GM12865 (cell line): ENCODE measurements around the gene OCA2.
A peak's percentile ranks its signal among the peaks of the same experiment; 100 is the strongest.
"Not testable (repeated sequence)": the region's sequence is repeated elsewhere in the genome, so short reads cannot be mapped to it uniquely, and the experiment has no call there.

ENCODE experiments used
- DNase-seq: peaks from one replicate; pipeline ENCODE4 v3.0.0; 2010; ENCODE audit warnings: low read depth
- H3K4me3 ChIP-seq: 2 replicates; pipeline ENCODE4 v1.5.1; 2011; ENCODE audit warnings: mild to moderate bottlenecking, low read depth, low read length, control low read depth
- TF ChIP-seq, protein P1 (sequence below): IDR thresholded peaks from 2 replicates; pipeline ENCODE4 v1.5.1; 2011; ENCODE audit warnings: low read length, control low read depth, low read depth, inconsistent platforms; ENCODE audit not compliant: insufficient read depth; ENCODE audit errors: missing control alignments

OCA2 gene

DNA sequence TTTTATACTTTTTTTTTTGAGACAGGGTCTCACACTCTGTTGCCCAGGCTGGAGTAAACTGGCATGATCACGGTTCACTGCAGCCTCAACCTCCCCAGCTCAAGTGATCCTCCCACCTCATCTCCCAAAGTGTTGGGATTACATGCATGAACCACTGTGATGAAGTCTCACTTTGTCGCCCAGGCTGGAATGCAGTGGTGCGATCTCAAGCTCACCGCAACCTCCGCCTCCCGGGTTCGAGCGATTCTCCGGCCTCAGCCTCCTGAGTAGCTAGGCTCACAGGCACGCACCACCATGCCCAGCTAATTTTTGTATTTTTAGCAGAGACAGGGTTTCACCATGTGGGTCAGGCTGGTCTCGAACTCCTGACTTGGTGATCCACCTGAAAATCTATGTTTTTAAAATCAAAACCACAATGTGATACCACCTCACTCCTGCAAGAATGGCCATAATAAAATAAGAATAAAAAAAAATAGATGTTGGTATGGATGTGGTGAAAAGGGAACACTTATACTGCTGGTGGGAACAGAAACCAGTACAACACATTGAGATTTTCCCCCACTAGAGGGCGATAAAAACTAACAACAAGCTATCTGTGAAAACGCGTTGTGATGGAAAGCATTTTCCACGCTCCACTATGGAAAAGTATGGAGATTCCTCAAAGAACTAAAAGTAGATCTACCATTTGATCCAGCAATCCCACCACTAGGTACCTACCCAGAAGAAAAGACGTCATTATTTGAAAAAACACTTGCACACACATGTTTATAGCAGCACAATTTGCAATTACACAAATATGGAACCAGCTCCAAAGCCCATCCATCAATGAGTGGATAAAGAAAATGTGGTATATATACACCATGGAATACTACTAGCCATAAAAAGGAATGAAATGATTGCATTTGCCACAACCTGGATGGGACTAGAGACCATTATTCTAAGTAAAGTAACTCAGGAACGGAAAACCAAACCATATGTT, 26.8 kb upstream of the OCA2 start:
- H3K4me3 ChIP-seq, result no peak overlapping the region
- peak; percentile 59 for DNase-seq
- TF ChIP-seq, protein P1, sequence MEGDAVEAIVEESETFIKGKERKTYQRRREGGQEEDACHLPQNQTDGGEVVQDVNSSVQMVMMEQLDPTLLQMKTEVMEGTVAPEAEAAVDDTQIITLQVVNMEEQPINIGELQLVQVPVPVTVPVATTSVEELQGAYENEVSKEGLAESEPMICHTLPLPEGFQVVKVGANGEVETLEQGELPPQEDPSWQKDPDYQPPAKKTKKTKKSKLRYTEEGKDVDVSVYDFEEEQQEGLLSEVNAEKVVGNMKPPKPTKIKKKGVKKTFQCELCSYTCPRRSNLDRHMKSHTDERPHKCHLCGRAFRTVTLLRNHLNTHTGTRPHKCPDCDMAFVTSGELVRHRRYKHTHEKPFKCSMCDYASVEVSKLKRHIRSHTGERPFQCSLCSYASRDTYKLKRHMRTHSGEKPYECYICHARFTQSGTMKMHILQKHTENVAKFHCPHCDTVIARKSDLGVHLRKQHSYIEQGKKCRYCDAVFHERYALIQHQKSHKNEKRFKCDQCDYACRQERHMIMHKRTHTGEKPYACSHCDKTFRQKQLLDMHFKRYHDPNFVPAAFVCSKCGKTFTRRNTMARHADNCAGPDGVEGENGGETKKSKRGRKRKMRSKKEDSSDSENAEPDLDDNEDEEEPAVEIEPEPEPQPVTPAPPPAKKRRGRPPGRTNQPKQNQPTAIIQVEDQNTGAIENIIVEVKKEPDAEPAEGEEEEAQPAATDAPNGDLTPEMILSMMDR, result peak; percentile 56

DNA sequence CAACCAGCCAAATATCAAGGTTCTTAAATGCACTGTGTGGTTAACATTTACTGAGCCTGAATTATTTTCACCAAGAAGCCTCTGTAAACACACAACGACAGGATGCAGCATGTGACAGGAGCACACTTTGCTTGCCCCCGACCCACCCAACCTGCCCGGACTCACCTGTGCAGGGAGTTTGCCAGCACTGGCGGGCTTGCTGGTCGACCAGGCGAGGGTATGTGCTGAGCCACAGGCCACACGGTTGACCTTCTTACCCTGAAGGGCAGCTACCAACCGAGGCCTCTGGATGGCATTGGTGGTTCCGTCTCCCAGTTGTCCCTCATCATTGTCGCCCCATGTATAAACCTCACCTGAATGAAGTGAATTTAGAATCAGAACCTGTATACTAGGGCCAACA, 25.7 kb upstream of the OCA2 start:
- no peak overlapping the region for H3K4me3 ChIP-seq
- TF ChIP-seq, protein P1, result no peak
- no peak for DNase-seq

DNA sequence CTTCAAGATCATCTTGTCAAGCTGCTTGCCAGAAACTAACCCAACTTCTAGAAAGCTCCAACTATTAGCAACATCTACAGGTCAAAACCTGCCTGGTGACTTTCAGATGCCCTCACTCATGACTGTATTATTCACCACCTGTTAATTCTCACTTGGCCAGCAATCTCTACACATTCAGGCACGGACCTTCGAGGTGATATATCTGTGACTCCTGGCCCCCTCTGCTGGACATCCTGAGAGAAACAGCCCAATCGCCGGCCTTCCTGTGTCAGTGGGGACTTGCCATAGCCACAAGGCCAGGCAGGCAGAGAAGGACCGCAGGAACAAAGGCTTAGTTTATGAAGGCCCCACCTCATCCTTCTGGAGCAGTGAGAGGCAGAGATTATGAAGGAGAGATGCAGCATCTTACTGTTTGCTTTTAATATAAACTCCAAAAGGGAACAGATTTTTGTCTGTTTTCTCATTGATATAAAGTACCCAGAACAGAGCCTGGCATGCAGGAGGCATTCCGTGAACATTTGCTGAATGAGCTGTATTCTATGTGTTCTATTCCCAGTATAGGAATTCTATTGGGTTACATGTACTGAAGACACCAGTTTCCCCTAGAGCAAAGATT, 24.4 kb upstream of the OCA2 start:
- TF ChIP-seq, protein P1, result peak; percentile 59
- DNase-seq, result peak; percentile 72

DNA sequence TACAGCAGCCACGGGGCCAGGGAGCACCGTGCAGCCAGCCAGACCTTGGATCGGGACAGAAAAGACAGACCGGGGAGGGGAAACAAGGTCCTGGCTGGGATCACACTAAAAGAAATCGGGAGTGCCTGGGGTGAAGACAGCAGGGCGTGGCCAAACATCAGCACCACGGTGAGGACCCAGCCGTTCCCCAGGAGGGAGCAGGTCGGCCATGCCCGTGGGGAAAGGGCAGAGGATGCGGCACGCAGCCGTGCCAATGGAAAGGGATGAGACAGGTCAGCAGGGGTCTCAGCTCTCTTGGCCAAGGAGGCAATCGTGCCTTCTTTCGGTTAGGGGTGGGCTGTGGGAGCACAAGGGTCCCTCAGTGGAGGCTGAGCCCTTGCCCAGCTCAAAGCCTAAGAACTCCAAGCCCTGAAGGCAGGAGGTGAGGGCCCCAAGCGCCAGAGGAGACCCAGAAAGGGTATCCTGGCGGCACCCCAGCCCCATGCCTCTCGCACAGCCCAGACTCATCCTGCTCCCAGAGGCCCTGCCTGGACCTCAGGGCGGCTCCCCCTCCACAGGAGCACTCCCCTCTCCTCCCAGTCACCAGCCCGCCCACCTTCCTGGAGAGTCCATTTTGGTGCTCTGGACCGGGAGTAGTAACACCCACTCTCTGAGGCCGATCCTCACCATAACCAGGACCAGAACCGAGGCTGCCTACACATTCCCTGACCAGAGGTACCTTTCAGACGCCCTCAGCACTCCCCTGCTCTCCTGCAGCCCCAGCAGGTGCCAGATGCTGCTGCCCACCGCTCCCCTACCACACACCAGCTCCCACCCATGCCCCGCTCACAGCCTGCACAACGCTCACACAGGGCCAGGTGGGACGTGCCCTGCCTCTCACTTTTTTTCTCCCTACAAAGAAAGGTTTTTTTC, 23.2 kb upstream of the OCA2 start:
- H3K4me3 ChIP-seq, result no peak overlapping the region
- DNase-seq, result no peak
- TF ChIP-seq, protein P1, result no peak

More for the DNA sequence above, 24.4 kb upstream of the OCA2 start:
- H3K4me3 ChIP-seq, result no peak overlapping the region

DNA sequence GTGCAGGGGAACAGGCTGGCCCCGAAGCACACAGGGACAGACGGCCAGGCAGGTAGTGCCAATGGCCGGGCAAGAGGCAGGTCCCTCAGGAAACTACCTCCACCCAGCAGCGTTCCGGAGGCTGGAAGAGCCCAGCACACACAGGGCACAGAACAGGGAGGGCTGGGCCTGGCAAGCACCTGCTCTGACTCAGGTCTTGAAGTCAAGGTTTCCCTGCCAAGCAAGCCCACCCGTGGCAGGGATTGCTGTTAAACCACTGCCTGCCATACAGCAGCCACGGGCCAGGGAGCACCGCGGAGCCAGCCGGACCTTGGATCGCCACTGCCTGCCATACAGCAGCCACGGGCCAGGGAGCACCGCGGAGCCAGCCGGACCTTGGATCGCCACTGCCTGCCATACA, 22.5 kb upstream of the OCA2 start:
- not testable (repeated sequence) for DNase-seq, H3K4me3 ChIP-seq

DNA sequence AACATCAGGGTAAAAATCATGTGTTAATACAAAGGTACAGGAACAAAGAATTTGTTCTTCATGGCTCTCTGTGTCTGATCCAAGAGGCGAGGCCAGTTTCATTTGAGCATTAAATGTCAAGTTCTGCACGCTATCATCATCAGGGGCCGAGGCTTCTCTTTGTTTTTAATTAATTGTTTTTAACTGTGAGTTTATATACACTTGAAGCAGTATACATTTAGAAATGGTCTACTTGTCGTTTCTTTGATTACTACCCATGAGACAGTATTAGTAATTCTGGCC, 21.2 kb upstream of the OCA2 start:
- DNase-seq, result no peak
- TF ChIP-seq, protein P1, result no peak
- H3K4me3 ChIP-seq, result no peak overlapping the region

DNA sequence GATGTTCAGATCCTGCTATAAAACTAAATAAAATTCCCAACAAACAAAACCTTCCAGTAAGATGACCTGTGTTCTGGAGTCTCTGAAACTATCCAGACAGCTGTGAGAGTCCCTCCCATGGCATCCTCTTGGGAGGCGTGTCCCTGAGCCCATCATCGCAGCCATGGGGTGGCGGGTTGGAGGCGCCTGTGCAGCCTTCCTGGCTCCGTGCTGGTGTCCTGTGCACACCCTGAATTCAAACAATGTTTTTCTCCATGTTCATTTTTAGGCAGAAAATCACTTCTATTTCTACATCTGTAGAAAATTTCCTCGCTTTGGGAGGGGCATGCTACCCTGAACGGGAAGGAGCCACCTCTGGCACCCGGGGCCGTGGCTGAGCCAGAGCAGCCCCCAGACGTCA, 19.4 kb upstream of the OCA2 start:
- TF ChIP-seq, protein P1, result no peak
- no peak for DNase-seq
- H3K4me3 ChIP-seq, result no peak overlapping the region
